ENCODE results near the gene A1BG. TPM values are rescaled to one million over a fixed set of nuclear protein-coding genes. Genes with fewer than 3 reads are reported as not detected.

The A1BG gene
- total and polyA plus RNA-seq, 2 of the 13 experiments (the other 11 are each of a cell fraction or from before 2014, with no cell fraction given), result 14.7 to 41.4 TPM

GRCh38 chr19:58386576-58387337 is 33.5 kb upstream of the A1BG start, which contains the start of gene RPS5 (continued):
- no peak; the same call in 1 of the 2 replicates for TF ChIP-seq ZNF362 (CRISPR knock-in tag; IDR thresholded peaks at IDR 0.05; ENCODE audit: borderline replicate concordance)
- no peak for TF ChIP-seq ZSCAN22 (CRISPR knock-in tag; IDR thresholded peaks at IDR 0.05)
- peak; percentile 76 for TF ChIP-seq ARNT2 (CRISPR knock-in tag; IDR thresholded peaks at IDR 0.05; ENCODE audit: low read depth)
- TF ChIP-seq TFDP1 (CRISPR knock-in tag; IDR thresholded peaks at IDR 0.05; ENCODE audit: borderline replicate concordance), result peak; percentile 28; the same call in 1 of the 2 replicates
- no peak for TF ChIP-seq ZKSCAN1 (IDR thresholded peaks at IDR 0.05; ENCODE audit: low read length)
- TF ChIP-seq TRAFD1 (CRISPR knock-in tag; IDR thresholded peaks at IDR 0.05; ENCODE audit: borderline replicate concordance), result no peak
- TF ChIP-seq NFAT5 (CRISPR knock-in tag; IDR thresholded peaks at IDR 0.05), result peak; percentile 50
- TF ChIP-seq MED13 (CRISPR knock-in tag; IDR thresholded peaks at IDR 0.05), result no peak; the same call in 1 of the 2 replicates
